GM12892 (cell line): ENCODE data around the gene TNFRSF13B.
A peak's percentile ranks its signal among the peaks of the same experiment; 100 is the strongest.

Experiments used
- POLR2A ChIP-seq: IDR thresholded peaks from 2 replicates; pipeline ENCODE4 v1.6.1; 2011; ENCODE audit warnings: low read depth, low read length, control low read depth
- TAF1 ChIP-seq: IDR thresholded peaks from 2 replicates; pipeline ENCODE4 v1.6.1; 2011; ENCODE audit warnings: low read depth, mild to moderate bottlenecking, control low read depth, low read length, borderline replicate concordance

DNA sequence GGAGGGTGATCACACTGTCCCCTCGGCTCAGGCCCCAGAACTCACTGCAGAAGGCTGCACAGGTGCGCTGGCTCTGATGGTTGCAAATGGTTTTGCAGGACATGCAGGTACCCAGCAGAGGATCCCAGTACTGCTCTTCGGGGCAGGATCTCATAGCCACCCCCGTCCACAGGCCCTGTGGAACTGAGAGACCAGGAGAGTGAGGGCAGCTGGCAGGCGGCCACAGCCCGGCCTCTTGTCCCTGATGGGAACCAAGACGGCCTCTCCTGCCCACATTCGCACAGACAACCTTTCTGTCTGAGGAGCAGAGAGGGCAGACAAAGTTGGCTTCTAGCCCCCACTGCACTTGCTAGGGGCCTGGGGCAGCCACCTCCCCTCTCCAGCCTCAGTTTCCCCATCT, 19.5 kb downstream of the TNFRSF13B start:
- TF ChIP-seq TAF1: no peak
- 0 out of 2 replicates have a peak, but pooled peaks have one; percentile 14 for TF ChIP-seq POLR2A
